HK-2 (cell line): ENCODE results near the gene C1QTNF4.
"Not testable (repeated sequence)": the region's sequence is repeated elsewhere in the genome, so short reads cannot be mapped to it uniquely, and the experiment has no call there.

ENCODE experiments used
- DNase-seq: peaks from one replicate; pipeline ENCODE4 v3.0.0-alpha.2; 2018; ENCODE audit not compliant: unreplicated experiment

C1QTNF4 gene

DNA sequence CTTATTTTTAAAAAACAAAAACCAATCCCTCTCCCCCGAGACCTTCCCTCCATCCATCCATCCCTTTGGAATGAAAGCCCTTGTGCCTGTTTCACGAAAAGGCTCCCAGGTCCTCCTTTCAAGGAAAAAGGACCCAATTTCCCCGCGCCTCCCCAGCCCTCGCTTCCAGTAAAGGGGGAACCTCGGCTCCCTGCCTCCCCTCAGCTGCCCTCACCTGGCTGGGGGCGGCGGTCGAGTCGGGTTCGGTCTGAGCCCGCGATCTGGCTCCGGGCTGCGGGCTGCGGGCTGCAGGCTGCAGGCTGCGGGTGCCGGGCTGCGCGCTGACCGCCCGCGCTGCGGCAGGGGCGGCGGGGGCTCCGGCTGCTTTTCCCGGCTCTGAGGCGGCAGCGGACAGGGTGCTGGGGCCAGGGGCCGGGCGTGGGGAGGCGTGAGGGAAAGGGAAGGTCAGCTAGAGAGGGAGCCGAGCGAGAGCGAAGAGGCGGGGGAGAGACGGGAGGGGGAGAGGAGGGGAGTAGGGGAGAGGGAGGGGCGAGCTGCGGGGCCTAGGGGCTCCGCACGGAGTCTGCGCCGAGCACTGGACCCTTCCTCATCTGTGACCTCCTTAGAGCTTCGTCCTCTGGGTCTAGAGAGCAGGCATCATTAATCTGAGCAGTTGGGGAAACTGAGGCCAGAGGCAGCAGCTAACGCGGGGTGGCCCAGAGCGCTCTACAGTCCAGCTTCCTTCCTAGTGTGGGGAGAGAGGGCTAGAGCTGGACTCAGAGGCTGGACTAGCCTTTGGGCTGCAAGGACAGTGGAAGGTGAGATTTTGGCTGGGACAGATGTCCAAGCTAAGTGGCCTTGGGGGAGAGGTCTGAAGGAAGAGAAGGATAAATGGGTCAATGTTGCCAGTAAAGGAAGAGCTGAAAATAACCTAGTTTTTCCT is at the start of gene C1QTNF4:
Gene C1QTNF4 (minus strand): TSS at position 478 of the 922 bp plus-strand sequence. CDS start 3,601 bp downstream, outside the sequence.
- DNase-seq: no peak

DNA sequence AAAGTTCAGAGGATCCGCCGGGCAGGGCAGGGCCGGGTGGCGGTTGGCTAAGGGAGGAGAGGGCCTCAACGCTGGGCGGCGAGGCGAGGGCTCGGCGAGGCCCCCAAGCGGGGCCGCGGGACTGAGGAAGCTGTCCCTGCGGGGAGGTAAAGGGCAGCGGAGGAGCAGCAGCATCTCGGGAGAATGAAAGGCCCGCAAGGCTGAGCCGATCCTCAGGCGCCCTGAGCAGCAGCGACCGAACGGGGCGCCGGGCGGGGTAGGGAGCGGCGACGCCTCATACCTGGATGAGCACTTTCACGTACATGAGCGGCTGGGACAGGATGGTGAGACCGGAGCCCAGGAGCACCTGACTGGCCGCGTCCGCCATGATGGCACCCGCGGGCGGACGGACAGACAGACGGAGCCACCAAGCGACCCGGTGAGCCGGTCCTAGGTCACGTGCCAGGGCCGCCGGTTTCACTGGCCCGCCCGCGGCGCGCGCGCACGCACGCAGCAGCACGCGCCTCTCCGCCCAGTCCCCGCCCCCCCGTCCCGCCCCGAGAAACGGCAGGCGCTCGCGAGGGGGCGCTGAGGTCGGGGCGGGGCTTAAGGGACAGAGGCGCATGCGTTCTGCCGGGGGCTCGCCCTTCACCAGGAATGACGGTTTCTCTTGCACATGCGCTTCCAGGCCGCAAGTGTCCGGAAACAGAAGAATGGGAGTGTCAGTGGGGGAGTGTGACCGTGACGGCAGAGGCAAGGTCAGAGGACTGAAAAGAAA is 48.1 kb upstream of the C1QTNF4 start, which contains the start of gene MTCH2:
Gene MTCH2 (minus strand): TSS at position 461 of the 757 bp plus-strand sequence. CDS start 94 bp downstream, at position 367.
- peak; percentile 90 for DNase-seq

DNA sequence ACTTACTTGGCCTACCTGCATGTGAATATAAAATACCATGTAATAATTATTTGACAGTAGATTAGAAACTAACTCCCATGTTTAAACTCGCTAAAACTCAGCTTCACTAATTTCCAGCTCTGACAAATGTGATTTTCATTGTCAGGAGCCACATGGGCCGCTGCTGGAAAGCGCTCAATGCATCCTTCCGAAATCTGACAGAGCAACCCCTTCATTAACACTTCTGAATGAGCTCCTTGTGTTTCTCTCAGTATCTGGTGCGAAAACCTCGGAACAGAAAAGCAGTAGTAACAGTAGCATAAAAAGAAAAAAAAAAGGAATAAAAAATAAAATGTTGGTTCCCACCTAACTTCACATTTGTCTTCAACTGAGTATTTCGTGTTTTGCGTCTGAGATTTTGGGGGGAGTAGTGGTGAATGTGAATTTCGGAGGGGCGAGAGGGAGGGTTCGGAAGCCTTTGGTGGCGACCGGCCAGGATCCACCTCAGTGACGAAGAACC is 47.4 kb upstream of the C1QTNF4 start:
- DNase-seq: no peak

DNA sequence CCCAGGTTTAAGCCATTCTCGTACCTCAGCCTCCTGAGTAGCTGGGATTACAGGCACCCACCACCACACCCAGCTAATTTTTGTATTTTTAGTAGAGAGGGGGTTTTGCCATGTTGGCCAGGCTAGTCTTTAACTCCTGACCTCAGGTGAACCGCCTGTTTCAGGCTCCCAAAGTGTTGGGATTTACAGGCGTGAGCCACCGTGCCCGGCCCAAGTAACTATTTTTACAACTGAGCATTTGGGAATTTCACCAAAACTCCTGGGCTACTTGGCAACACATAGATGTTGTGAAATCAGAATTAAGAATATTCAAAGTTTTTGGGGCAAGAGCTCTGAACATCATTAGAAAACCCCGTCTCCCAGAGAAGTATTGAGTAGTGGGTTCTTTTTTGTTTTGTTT is 46.3 kb upstream of the C1QTNF4 start:
- not testable (repeated sequence) for DNase-seq

DNA sequence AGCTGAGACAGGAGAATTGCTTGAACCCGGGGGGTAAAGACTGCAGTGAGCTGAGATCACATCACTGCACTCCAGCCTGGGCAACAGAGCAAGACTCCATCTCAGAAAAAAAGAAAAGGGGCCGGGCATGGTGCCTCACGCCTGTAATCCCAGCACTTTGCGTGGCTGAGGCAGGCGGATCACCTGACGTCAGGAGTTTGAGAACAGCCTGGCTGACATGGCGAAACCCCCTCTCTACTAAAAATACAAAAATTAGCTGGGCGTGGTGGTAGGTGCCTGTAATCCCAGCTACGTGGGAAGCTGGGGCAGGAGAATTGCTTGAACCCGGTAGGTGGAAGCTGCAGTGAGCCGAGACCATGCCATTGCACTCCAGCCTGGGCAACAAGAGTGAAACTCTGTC is 42.1 kb upstream of the C1QTNF4 start:
- not testable (repeated sequence) for DNase-seq

DNA sequence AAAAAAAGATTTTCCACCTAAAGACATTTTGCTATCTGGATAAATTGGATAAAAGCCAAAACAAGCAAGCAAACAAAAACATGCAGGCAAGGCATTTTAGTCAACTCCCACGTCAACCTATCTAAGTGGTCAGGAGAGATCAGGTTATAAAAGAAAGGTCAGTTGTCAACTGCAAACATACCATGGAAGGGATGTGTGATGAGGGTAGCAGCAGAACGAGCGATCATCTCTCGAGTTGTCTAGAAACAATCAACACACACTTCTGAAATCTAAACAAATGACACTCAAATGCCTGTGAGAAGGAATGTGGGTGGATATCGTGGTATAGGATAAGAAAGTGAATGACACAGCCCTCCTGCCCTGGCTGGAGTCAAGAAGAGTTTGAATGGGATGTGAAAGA is 37.3 kb upstream of the C1QTNF4 start:
- DNase-seq: no peak

DNA sequence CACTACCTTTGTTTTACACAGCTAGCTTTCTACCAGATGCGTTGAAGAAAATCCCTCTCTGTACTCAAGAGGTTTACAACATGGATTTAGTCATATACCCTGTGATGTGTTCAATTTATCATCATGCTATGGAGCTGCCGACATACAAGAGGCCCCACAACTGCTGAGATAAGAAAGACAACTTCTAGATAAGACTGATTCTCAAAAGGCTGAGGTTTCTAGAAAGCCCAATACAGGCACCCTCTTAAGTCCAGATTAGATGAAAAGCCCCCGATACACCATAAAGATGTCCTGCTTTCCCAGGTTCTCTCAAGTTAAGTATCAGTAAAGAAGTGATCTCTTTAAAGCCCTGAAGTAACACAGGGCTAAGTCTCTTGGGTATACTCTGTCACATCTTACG is 33.8 kb upstream of the C1QTNF4 start:
- no peak for DNase-seq

DNA sequence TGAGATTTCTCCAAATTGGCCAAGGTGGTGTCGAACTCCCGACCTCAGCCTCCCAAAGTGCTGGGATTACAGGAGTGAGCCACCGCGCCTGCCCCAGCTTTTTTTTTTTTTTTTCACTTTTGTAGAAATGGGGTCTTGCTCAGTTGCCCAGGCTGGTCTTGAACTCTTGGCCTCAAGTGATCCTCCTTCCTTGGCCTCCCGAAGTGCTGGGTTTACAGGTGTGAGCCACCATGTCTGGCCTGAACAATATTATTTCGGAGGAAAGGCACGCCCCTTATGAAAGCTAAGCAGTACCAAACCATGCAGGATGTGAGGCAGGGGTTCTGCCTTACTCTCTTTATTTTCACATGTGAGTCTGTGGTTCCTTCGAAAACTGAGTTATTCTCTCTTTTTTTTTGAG is 32.0 kb upstream of the C1QTNF4 start:
- DNase-seq: no peak

DNA sequence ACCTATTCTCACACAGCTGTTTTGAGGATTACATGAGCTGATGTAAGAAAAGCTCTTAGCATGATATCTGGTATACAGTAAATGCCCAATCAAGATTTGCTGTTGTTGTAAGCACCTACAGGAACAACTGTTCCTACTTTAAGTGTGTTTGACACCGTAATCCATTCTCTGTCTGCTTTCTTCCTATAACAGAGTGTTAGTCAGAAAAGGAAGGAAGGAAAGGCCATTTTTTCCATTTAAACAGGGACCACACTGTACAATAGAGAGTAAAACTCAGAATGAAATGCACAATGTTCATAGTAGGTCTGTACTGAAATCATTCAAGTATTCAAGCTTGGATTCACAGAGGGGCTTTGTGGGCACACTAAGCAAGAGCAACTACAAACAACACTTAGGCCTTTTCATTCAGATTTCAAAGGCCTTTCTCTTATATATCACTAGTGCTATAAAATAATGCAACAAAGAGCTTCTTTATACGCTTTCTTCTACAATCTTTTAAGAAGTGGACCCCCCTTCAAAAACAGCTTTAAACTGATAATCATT is 26.7 kb upstream of the C1QTNF4 start:
- no peak for DNase-seq

DNA sequence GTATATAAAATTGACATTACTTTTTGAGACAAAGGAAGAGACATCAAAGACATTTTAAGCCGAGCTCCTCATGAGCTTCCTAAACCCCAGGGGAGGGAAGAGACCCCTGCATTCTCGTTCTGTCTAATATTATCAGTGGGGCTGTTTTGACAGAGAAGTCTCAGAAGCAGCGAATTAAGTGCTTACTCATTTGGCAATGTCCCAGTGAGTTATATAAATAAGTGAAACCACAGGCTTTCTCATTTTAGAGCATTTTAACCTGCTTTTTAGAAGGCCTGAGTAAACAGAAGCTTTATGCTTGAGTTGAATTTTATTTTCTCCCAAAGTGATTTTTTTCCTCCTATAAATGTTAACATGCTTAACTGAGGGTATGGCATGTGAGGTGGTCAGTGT is 23.2 kb upstream of the C1QTNF4 start:
- no peak for DNase-seq

DNA sequence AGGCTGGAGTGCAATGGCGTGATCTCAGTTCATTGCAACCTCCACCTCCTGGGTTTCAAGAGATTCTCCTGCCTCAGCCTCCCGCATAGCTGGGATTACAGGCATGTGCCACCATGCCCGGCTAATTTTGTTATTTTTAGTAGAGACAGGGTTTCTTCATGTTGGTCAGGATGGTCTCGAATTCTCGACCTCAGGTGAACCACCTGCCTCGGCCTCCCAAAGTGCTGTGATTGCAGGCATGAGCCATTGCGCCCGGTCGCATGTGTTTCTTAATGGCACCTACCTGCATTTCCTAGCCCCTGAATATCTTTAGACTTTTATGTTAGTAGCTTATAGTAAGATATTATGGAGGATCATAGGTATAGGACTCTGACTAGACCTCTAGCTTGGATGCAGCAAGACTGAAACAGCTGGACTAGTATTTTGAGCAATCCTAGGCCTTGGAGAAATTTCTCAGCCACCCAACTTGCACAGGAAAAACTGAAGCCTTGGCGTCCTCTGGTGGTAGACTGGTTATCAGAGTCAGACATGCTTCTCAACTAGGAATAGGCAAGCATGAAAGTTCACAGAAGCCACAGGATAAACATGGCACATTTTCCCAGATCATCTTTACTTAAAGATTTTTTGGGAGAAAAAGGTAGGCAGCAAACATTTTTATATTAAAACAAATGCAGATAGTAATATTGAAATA is 22.7 kb upstream of the C1QTNF4 start:
- DNase-seq: no peak

DNA sequence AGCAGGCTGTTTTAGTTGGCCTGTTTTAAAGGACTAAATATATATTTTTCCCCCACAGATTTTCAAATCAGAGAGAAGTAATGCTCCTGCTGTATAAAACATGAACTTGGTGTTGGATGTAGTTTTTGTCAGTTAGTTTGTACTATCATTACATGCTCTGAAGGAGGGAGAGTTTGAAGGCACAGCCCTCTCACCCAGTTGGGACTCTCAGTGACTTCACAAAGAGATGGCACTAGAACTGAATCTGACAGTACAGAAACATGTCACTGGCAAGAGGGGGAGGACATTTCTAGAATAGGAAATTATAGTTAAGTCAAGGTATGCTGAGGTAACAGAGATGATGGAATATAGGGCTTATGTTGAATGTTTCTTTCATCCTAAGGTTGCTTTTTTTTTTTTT is 21.0 kb upstream of the C1QTNF4 start:
- DNase-seq: no peak

DNA sequence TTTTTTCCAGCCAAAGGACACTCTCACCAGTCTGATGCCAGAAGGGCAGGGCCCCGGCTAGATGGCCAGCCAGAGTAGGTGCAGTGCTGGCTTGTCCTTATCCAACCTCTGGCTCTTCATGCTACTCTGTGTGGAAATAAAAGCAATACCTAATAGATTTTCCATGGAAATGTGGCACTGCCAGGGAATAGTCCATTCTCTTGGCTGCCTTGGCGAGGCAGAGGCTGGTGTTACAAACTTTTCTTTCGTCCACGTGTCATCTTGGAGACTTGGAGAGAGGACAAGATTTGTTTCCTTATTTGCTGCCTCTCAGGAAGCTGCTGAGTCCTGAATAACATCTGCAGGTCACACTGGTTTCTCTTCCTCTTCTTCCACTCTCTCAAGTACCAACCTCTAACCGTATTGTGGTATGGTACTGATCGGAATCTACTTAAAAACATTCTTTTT is 17.2 kb upstream of the C1QTNF4 start:
- no peak for DNase-seq

DNA sequence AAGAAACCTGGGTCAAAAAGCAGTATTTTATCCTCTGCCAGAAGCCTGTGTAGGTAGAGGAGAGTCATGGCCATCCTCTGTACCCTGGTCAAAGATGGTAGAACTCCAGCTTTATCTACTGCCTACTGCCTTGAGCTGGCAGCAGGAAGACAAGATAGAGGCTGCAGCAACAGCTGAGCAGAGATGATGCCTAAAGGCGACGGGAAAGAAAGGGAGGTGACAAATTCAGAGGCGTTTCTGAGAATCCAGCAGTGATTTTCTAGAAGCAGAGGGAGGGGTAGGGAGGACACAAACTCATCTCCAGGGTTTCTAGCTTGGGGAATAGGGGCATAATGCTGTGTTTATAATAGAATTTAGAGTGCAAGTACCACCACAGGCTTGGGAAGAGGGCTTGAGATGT is 15.5 kb upstream of the C1QTNF4 start:
- DNase-seq: no peak

DNA sequence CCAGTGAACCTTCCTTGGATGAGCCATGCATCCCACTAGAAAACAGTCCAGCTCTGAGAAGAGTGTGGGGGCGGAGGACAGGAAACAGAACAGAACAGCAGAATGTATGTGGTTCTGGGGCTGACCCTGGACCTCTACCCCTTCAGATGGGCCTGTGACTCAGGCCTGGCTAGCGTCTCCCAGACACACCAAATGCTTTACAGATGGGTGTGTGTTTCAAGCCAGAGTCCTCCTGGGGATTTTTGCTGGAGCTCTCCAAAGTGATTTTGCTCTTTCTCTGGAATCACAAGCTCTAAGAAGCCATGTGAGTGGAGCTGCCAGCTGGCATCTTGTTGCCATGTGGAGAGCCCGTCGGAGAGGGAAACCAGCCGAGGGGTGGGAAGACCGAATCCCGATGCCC is 13.2 kb upstream of the C1QTNF4 start:
- DNase-seq: no peak

DNA sequence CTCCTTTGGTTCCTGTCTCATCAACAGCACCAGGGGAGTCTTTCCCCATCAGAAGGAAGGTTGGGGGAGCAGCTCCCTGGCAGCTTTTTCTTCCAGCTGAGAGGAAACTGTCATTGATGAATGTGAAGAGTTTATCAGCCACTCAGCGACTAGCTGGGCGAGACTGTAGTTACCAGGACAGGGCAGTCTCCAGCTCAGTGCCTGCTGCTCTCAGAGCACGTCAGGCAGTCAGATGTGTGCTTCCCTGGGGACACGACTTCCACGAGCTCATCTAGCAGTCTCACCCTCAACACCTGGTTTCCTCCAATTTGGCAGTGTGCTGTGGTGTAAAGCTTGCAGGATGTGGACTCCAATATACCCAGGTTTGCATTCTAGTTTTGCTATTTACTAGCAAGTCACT is 12.5 kb upstream of the C1QTNF4 start:
- no peak for DNase-seq

DNA sequence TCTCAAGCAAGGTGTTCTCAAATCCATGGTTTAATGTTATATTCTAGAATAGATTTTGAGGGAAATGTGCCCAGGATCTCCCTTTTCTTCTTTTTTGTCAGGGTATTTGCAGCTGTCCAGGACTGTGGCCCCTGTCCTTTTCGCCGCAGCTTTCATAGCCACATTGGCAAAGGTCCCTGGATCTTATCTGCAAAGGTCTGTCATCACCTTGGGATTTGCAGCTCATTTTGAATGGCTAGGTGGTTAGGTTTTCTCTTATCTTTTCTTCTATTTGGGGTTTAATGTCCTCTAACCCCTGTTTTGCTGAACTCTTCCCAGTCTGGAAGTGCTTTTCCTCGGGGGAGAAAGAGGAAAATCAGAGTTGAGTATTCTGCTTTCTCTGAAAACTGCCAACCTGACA is 11.7 kb upstream of the C1QTNF4 start:
- DNase-seq: no peak

DNA sequence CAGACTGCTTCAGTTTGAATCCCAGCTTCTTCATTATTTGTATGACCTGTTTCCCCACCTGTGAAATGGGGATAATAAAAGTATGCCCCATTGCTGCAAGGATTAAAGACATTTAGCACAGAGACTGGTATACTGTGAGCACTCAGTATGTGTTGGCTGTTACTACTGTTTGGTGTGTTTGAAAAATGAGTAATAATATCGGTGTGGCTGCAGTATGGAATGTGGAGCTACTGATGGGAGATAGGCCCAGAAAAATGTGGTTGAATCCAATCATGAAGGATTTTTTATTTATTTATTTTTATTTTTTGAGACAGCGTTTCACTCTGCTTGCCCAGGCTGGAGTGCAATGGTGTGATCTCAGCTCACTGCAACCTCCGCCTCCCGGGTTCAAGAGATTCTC is 9.1 kb upstream of the C1QTNF4 start:
- no peak for DNase-seq

DNA sequence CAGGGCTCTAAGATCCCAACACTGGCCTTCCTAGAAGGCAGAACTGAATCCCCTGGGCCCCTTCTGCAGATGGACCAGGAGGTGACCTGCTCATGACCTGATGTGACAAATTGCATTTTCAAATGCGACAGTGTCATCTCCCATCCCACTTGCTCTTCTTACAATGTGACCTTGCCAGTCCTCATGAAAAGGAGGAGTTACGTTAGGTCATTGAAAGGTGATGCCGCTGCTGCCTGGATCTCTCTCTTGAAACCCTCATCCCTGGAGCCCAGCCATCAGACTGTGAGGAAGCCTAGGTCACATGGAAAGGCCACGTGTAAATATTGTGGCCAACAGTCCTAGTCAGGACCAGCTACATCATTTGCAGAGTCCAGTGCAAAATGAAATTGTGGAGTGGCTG is 5.7 kb upstream of the C1QTNF4 start:
- DNase-seq: no peak

DNA sequence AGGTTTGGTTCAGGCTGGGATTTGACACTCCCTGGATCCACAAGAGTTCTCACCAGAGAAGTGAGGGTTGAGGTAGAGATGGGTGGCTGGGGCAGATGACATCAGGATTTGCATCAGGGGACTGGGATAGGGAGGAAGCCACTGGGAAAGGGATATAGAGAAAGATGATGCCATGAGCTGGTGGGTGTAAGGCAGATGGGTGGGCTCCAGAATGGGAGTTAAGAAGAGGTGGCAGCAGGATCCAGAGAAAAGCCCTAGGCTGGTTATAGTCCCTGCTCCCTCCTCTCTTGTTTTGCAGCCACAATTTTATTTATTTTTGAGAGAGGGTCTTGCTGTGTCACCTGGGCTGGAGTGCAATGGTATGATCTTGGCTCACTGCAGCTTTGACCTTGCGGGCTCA is 1.8 kb upstream of the C1QTNF4 start:
- DNase-seq: no peak

DNA sequence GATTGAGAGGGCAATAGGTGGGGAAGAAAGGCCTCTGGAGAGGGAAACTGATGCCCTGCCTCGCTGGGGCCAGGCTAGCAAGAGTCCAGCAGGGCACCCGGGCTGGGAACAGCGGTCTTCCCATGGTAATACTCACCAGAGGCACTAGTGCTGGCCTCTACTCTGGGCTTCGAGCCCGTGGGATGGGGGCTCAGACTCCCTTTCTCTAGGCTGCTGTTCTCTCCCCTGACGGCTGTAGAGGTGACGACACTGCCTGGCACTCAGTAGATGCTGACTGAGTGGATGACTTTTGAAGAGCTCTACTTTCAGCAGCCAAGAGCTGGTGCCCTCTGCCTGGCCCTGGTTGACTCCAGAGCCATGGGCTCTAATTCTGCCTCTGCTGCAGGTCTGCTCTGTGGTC is 818 bp upstream of the C1QTNF4 start:
- DNase-seq: no peak

DNA sequence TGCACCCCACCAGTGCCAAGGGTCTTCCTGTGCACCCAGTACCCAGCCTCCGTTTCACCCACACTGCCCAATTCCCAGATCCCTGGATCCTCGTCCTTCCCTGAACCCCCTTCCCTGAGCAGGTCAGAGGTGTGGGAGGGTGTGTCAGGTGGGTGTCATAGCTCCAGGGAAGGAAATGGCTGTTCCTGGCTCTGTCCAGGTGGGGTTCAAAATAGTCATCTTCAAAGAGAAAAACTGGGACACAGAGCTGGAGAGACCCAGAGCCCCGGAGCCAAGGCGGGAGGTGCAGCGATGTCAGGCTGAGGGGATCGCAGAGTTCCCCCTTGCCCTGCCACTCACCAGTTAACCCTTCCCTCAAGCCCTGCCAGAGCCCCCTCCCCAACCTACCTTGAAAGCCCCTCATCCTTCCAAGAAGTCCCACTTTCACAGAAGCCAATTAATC is 698 bp downstream of the C1QTNF4 start:
- DNase-seq: no peak
